HepG2 (cell line): Measurements from ENCODE around the gene PCLO.

Experiments
- CTCF ChIP-seq: sonication (generic); formaldehyde crosslinking; IDR thresholded peaks from 2 replicates; pipeline ENCODE4 v1.5.0; 2020; ENCODE audit warnings: mild to moderate bottlenecking, missing genetic modification reagents, moderate library complexity
- ETS1 ChIP-seq: sonication (generic); formaldehyde crosslinking; IDR thresholded peaks from 2 replicates; pipeline ENCODE4 v1.4.0; 2020; ENCODE audit warnings: missing genetic modification reagents
- POLR2A ChIP-seq, 2 experiments: IDR thresholded peaks; 2 replicates each; pipeline ENCODE4 v1.6.1; 2011; ENCODE audit warnings: low read depth in 2 of 2, low read length in 2 of 2, mild to moderate bottlenecking in 1 of 2, moderate library complexity in 1 of 2; ENCODE audit not compliant: insufficient read depth in 1 of 2
- RXRA ChIP-seq: sonication (generic); formaldehyde crosslinking; IDR thresholded peaks from 2 replicates; pipeline ENCODE4 v1.5.1; 2020; ENCODE audit warnings: missing genetic modification reagents
- ZKSCAN8 ChIP-seq: IDR thresholded peaks from 2 replicates; pipeline ENCODE4 v1.6.1; 2016; ENCODE audit warnings: borderline replicate concordance, missing genetic modification reagents, missing compliant biosample characterization
- ZNF121 ChIP-seq: sonication (generic); formaldehyde crosslinking; IDR thresholded peaks from 2 replicates; pipeline ENCODE4 v1.5.0; 2020; ENCODE audit warnings: mild to moderate bottlenecking, missing genetic modification reagents
- ZNF3 ChIP-seq: IDR thresholded peaks from 2 replicates; pipeline ENCODE4 v1.7.0; 2017; ENCODE audit warnings: inconsistent platforms
- ZNF430 ChIP-seq: sonication (generic); formaldehyde crosslinking; IDR thresholded peaks from 2 replicates; pipeline ENCODE4 v1.9.0; 2021; ENCODE audit warnings: mild to moderate bottlenecking, missing genetic modification reagents

GRCh38 chr7:83085299-83085698 lies 77.4 kb downstream of the PCLO start:
- no peak for TF ChIP-seq ZNF121 (CRISPR knock-in tag)
- TF ChIP-seq POLR2A (IDR thresholded peaks at IDR 0.05; ENCODE audit: insufficient read depth in 1 of 2, low read depth in 2 of 2, low read length in 2 of 2): no peak
- no peak for TF ChIP-seq ZNF430 (CRISPR knock-in tag)
- no peak for TF ChIP-seq CTCF (CRISPR knock-in tag)
- TF ChIP-seq ZNF3 (CRISPR knock-in tag): no peak
- no peak for TF ChIP-seq ETS1 (CRISPR knock-in tag)
- no peak for TF ChIP-seq RXRA (CRISPR knock-in tag)
- no peak for TF ChIP-seq ZKSCAN8 (CRISPR knock-in tag)
